Heart left ventricle (tissue), 13 donors: ENCODE measurements around the gene GPR15.

Source experiments
- CTCF ChIP-seq, 12 donors: fragments of 200-600 bp; sonication (generic) in 4 of 12; IDR thresholded peaks; one replicate each; pipeline versions ENCODE4 v1.5.0 to v1.8.0; 2018 to 2022; ENCODE audit warnings: antibody characterized with exemption in 12 of 12, mild to moderate bottlenecking in 5 of 12
- POLR2A ChIP-seq, 2 donors: fragments of 450-650 bp; IDR thresholded peaks; one replicate each; pipeline ENCODE4 v1.6.1; 2017; ENCODE audit warnings: antibody characterized with exemption in 2 of 2, mild to moderate bottlenecking in 2 of 2, moderate library complexity in 2 of 2
- donor health status: ischemic (EF 13 %, LVEDD 7.1; RV severe dilation, severe dysfunction).
- donor health status: DM: no; HTN: yes; CAD: no.
- donor health status: DM: no; HTN: no; CAD: no.
- donor health status: ischemic (EF 25% LVEDD 6.9; RV normal size, moderate dysfunction).
- donor health status: ischemic (EF 25% LVEDD 5.7; RV mildly dilated, moderate dysfunction).
- donor health status: ischemic (EF 35%, LVEDD 5.7; RV mildly dilated, moderate dysfunction).
- donor health status: nonischemic (EF 11% LVEDD 7.7; RV severe dilation, severe dysfunction).
- donor health status: DM: yes; HTN: yes; CAD: no.
- donor health status: PGD.
- donor health status: ischemic (EF 29% LVEDD 5.4; RV normal size, mild dysfunction).
- donor health status: nonischemic (EF 23%, LVEDD 6.1; RV moderate dilation, normal function).

- no peak for TF ChIP-seq CTCF (IDR thresholded peaks at IDR 0.05)
- TF ChIP-seq POLR2A (IDR thresholded peaks at IDR 0.05), result no peak
Measured at GRCh38 chr3:98574132-98574531, 42.4 kb downstream of the GPR15 start.
